Stimulated activated CD8-positive, alpha-beta memory T cell treated with anti-CD3 and anti-CD28 coated beads, Interleukin-7, amount 100 ng/mL, for 48 hours (primary cell): Measurements from ENCODE around the gene RIPOR3.
"Not testable (repeated sequence)": the region's sequence is repeated elsewhere in the genome, so short reads cannot be mapped to it uniquely, and the experiment has no call there.

Source experiments
- DNase-seq, 2 donors: peaks; one replicate each; pipeline ENCODE4 v3.0.0-alpha.2; 2020; ENCODE audit warnings: low read depth in 1 of 2; ENCODE audit errors: extremely low read depth in 1 of 2

The RIPOR3 gene

GRCh38 chr20:50708845-50709635, 17.7 kb upstream of the RIPOR3 start:
- no peak for DNase-seq

GRCh38 chr20:50704971-50705370, 13.6 kb upstream of the RIPOR3 start:
- no peak for DNase-seq

GRCh38 chr20:50704514-50704913, 13.2 kb upstream of the RIPOR3 start:
- no peak for DNase-seq

- not testable (repeated sequence) for DNase-seq
Observed at GRCh38 chr20:50703651-50704438, 12.5 kb upstream of the RIPOR3 start.

GRCh38 chr20:50701041-50701963, 10.0 kb upstream of the RIPOR3 start:
- DNase-seq = no peak

- DNase-seq = no peak
Observed at GRCh38 chr20:50699688-50700087, 8.3 kb upstream of the RIPOR3 start.

GRCh38 chr20:50698255-50698654, 6.9 kb upstream of the RIPOR3 start:
- not testable (repeated sequence) for DNase-seq

GRCh38 chr20:50695135-50695872, 4.0 kb upstream of the RIPOR3 start:
- DNase-seq = no peak

GRCh38 chr20:50694379-50695134, 3.2 kb upstream of the RIPOR3 start:
- DNase-seq = no peak

- no peak for DNase-seq
Observed at GRCh38 chr20:50693001-50693400, 1.7 kb upstream of the RIPOR3 start.

GRCh38 chr20:50692552-50692933, 1.2 kb upstream of the RIPOR3 start:
- no peak for DNase-seq

- no peak for DNase-seq
Observed at GRCh38 chr20:50691573-50692551, 520 bp upstream of the RIPOR3 start.

GRCh38 chr20:50689864-50690649, 1.3 kb downstream of the RIPOR3 start:
- DNase-seq = no peak

- no peak for DNase-seq
Observed at GRCh38 chr20:50688256-50688975, 2.9 kb downstream of the RIPOR3 start.

- no peak for DNase-seq
Observed at GRCh38 chr20:50686821-50687220, 4.5 kb downstream of the RIPOR3 start.

- DNase-seq = no peak
Observed at GRCh38 chr20:50683570-50683969, 7.8 kb downstream of the RIPOR3 start.

- DNase-seq = no peak
Observed at GRCh38 chr20:50682947-50683530, 8.3 kb downstream of the RIPOR3 start.
